A549 (cell line): ENCODE results near the gene SS18L1. TPM values are rescaled to one million over a fixed set of nuclear protein-coding genes. Genes with fewer than 3 reads are reported as not detected.

Experiments used
- ATAC-seq, 2 experiments: fragments of 200-7000 bp in 1 of 2; fragments of >200 bp in 1 of 2; cut with Nextera tagmentation in 1 of 2; cut with Tn5 transposase in 1 of 2; 3 replicates each; pipeline versions ENCODE4 v1.8.0 to v1.9.1; 2018 to 2020; ENCODE audit warnings: mild to moderate bottlenecking in 1 of 2, moderate library complexity in 1 of 2
- CTCF ChIA-PET: fragments of 300-600 bp; sonication (Branson Sonifier 250); formaldehyde crosslinking; extraction: SDS; loops from one replicate; lab custom pipeline; 2021; ENCODE audit warnings: antibody characterized with exemption, inconsistent platforms; lab: Yijun Ruan, JAX
- POLR2A ChIA-PET: fragments of 350-600 bp; formaldehyde crosslinking; extraction: SDS; loops from one replicate; lab custom pipeline; 2021; ENCODE audit warnings: antibody characterized with exemption, inconsistent platforms; lab: Yijun Ruan, JAX
- DNase-seq, 2 experiments: peaks; one replicate each; pipeline versions ENCODE4 v3.0.0 to v3.0.0-alpha.2; 2011 to 2016; ENCODE audit warnings: low read depth in 1 of 2, low spot score in 1 of 2
- FAIRE-seq: peaks from 2 replicates; lab custom pipeline; 2011; peaks lifted over from hg19 to GRCh38; lab: Jason Lieb, UNC
- H3K27ac ChIP-seq, 2 experiments: fragments of >200 bp; sonication (Bioruptor Twin); formaldehyde crosslinking; 3 replicates each; pipeline ENCODE4 v1.5.1; 2016 to 2017
- H3K4me1 ChIP-seq: fragments of >200 bp; sonication (Bioruptor Twin); formaldehyde crosslinking; 3 replicates; pipeline ENCODE4 v1.6.1; 2016
- H3K4me2 ChIP-seq: fragments of >200 bp; sonication (Bioruptor Twin); formaldehyde crosslinking; 3 replicates; pipeline ENCODE4 v1.6.1; 2016
- H3K4me3 ChIP-seq: fragments of >200 bp; sonication (Bioruptor Twin); formaldehyde crosslinking; 3 replicates; pipeline ENCODE4 v1.5.1; 2016
- H3K9me3 ChIP-seq: fragments of >200 bp; sonication (Bioruptor Twin); formaldehyde crosslinking; 3 replicates; pipeline ENCODE4 v1.6.1; 2016
- CBX8 ChIP-seq: fragments of 200-600 bp; sonication (generic); IDR thresholded peaks from 2 replicates; pipeline ENCODE4 v1.6.1; 2016
- CHD2 ChIP-seq: fragments of 150-350 bp; IDR thresholded peaks from 2 replicates; pipeline ENCODE4 v1.6.1; 2014; ENCODE audit warnings: low read length; ENCODE audit not compliant: partially characterized antibody
- EHF ChIP-seq: fragments of 250-450 bp; sonication (Bioruptor Pico); IDR thresholded peaks from 2 replicates; pipeline ENCODE4 v1.5.0; 2020; ENCODE audit warnings: mild to moderate bottlenecking
- ESRRA ChIP-seq: fragments of 150-350 bp; IDR thresholded peaks from 2 replicates; pipeline ENCODE4 v1.6.1; 2014; ENCODE audit warnings: mild to moderate bottlenecking, low read length, borderline replicate concordance
- FOSB ChIP-seq: fragments of 250-450 bp; sonication (Bioruptor Pico); IDR thresholded peaks from 2 replicates; pipeline ENCODE4 v1.5.0; 2020; ENCODE audit warnings: mild to moderate bottlenecking, moderate library complexity
- HEYL ChIP-seq: fragments of 250-450 bp; sonication (Bioruptor Pico); IDR thresholded peaks from 2 replicates; pipeline ENCODE4 v1.8.0; 2021; ENCODE audit warnings: mild to moderate bottlenecking, moderate library complexity
- HOXB13 ChIP-seq: fragments of 250-450 bp; sonication (Bioruptor Pico); IDR thresholded peaks from 2 replicates; pipeline ENCODE4 v1.5.0; 2020; ENCODE audit warnings: low read depth, mild to moderate bottlenecking, moderate library complexity
- POLR2AphosphoS2 ChIP-seq: conservative IDR thresholded peaks from 2 replicates; pipeline ENCODE4 v1.6.1; 2012; ENCODE audit warnings: low read length, improper control_type of control experiment, inconsistent platforms
- RARB ChIP-seq: fragments of 250-450 bp; sonication (Bioruptor Pico); IDR thresholded peaks from 2 replicates; pipeline ENCODE4 v1.8.0; 2021; ENCODE audit warnings: mild to moderate bottlenecking, moderate library complexity
- RFX5 ChIP-seq: fragments of 450-650 bp; IDR thresholded peaks from 2 replicates; pipeline ENCODE4 v1.7.1; 2014; ENCODE audit warnings: antibody characterized with exemption, mild to moderate bottlenecking, moderate library complexity
- SREBF2 ChIP-seq: fragments of 450-650 bp; IDR thresholded peaks from 2 replicates; pipeline ENCODE4 v1.6.1; 2014; ENCODE audit warnings: mild to moderate bottlenecking, moderate library complexity
- ZSCAN20 ChIP-seq: fragments of 250-450 bp; sonication (Bioruptor Pico); IDR thresholded peaks from 2 replicates; pipeline ENCODE4 v1.8.0; 2022; ENCODE audit warnings: mild to moderate bottlenecking, moderate library complexity
- WGBS: methylation state at CpG from one replicate; pipeline ENCODE4 v1.1.6; 2017; ENCODE audit errors: missing lambda C conversion rate; 5-methylcytosine and 5-hydroxymethylcytosine counted together
- polyA plus RNA-seq, 4 experiments: library from polyadenylated mRNA; depleted of rRNA in 3 of 4; stranded (reverse); fragments of >200 nt; fragmentation: RNase III in 1 of 4; extraction: RNeasy Plus Mini Kit Qiagen cat#74134 plus additional on column Dnase treatment in 1 of 4; gene quantifications; 2 replicates in 3 of 4; 3 replicates in 1 of 4; pipeline ENCODE4 v1.2.3, GENCODE V29; 2011 to 2017
- TF ChIP-seq, protein P1 (sequence below): fragments of 450-650 bp; IDR thresholded peaks from 2 replicates; pipeline ENCODE4 v1.6.1; 2014; ENCODE audit warnings: antibody characterized with exemption
- TF ChIP-seq, protein P2 (sequence below): IDR thresholded peaks from 2 replicates; pipeline ENCODE4 v1.6.1; 2012; ENCODE audit warnings: low read depth, borderline replicate concordance

Gene SS18L1
- polyA plus RNA-seq, 2 of the 4 experiments (the other 2 are of a cell fraction) = 7.4 to 13.1 TPM

- peaks cover 13% of the 10 kb centered on the region; the same call in 2 of the 3 replicates for H3K4me1 ChIP-seq
- ATAC-seq (no peak), FAIRE-seq (no peak), DNase-seq (no peak)
- no peak overlapping the region for H3K27ac ChIP-seq
- no peak overlapping the region for H3K4me3 ChIP-seq
- H3K4me2 ChIP-seq = no peak overlapping the region
- ChIA-PET CTCF (interaction anchor here (0.8 to 1.6 kb wide), 4 partner anchors 10 to 186 kb away, joined by 3 to 5 read pairs (median 3); no protein-coding TSS in a partner anchor), POLR2A (no interaction called here)
- H3K9me3 ChIP-seq = no peaks in the 10 kb centered on the region
- TF ChIP-seq, protein P1, sequence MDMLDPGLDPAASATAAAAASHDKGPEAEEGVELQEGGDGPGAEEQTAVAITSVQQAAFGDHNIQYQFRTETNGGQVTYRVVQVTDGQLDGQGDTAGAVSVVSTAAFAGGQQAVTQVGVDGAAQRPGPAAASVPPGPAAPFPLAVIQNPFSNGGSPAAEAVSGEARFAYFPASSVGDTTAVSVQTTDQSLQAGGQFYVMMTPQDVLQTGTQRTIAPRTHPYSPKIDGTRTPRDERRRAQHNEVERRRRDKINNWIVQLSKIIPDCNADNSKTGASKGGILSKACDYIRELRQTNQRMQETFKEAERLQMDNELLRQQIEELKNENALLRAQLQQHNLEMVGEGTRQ = no peak
- TF ChIP-seq CBX8 (no peak), FOSB (CRISPR knock-in tag) (no peak), RFX5 (no peak)
- 15% methylated on average over 20 of the region's 21 CpGs for WGBS
Observed at GRCh38 chr20:62224113-62224855, 80.7 kb downstream of the SS18L1 start.

GRCh38 chr20:62225026-62225425 lies 81.5 kb downstream of the SS18L1 start:
- H3K4me3 ChIP-seq = no peak overlapping the region
- H3K9me3 ChIP-seq = no peaks in the 10 kb centered on the region
- TF ChIP-seq EHF (CRISPR knock-in tag) (no peak), POLR2AphosphoS2 (no peak), CHD2 (no peak), CBX8 (no peak), RARB (CRISPR knock-in tag) (no peak), ZSCAN20 (CRISPR knock-in tag) (no peak), HOXB13 (CRISPR knock-in tag) (no peak)
- no peak overlapping the region for H3K27ac ChIP-seq
- no peak for ATAC-seq
- H3K4me1 ChIP-seq = peaks cover 7% of the 10 kb centered on the region; the same call in 1 of the 3 replicates
- ChIA-PET POLR2A (interaction anchor here (0.6 kb wide), 1 partner anchor 155 kb away, joined by 6 read pairs; no protein-coding TSS in a partner anchor), CTCF (interaction anchor here (0.6 to 1.6 kb wide), 4 partner anchors 9 to 214 kb away, joined by 3 to 5 read pairs (median 3); no protein-coding TSS in a partner anchor)
- FAIRE-seq = no peak
- 41% methylated on average over 13 of the region's 13 CpGs for WGBS
- DNase-seq = no peak
- no peak overlapping the region for H3K4me2 ChIP-seq

DNA sequence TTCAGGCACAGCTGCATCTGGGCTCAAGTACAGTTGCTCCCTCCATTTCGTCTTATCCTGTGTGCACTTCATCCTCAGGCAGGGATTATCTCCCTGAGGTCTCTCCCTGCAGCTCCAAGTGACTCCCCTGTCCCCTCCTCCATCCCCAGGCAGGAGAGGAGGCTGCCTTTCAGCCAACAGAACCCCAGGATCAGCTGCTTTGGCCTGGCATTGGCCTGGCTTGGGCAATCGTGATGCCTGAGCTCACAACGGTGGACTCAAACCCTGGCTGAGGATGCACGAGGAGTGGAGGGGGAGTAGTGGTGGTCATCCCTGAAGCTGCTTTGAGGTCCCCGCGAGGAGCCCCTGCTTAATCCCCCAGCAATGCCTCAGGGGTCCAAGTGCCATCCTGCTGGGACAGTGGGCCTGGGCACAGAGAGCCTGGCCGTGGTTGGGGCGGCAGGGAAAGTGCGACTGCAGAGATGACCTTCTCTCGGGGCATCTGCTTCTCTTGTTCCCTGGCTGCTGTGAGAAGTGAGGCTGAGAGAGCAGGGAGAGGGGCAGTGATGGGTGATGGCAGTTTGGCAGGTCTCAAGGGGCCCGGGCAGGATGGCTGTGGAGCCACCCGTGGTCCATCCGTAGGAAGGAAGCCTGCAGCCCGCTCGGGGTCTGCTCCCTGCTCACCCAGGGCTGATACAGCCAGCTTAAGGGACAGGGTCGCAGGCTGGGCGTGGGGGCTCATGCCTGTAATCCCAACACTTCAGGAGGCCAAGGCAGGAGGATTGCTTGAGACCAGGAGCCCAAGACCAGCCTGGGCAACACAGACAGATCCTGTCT lies 82.5 kb downstream of the SS18L1 start:
- ChIA-PET POLR2A (interaction anchor here (0.6 kb wide), 1 partner anchor 154 kb away, joined by 6 read pairs; no protein-coding TSS in a partner anchor), CTCF (interaction anchor here (0.6 to 2.1 kb wide), 6 partner anchors 8 to 215 kb away, joined by 3 to 6 read pairs (median 3); no protein-coding TSS in a partner anchor)
- WGBS = 34% methylated on average over 16 of the region's 17 CpGs
- FAIRE-seq (no peak), DNase-seq (no peak), ATAC-seq (no peak)
- Histone ChIP-seq H3K9me3 (no peaks in the 10 kb centered on the region), H3K27ac (no peak overlapping the region), H3K4me1 (no peaks in the 10 kb centered on the region), H3K4me3 (no peak overlapping the region), H3K4me2 (no peak overlapping the region)
- TF ChIP-seq ESRRA = no peak
- no peak for TF ChIP-seq HEYL
- TF ChIP-seq, protein P2, sequence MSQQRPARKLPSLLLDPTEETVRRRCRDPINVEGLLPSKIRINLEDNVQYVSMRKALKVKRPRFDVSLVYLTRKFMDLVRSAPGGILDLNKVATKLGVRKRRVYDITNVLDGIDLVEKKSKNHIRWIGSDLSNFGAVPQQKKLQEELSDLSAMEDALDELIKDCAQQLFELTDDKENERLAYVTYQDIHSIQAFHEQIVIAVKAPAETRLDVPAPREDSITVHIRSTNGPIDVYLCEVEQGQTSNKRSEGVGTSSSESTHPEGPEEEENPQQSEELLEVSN = no peak
- no peak for TF ChIP-seq SREBF2
- TF ChIP-seq, all 56 proteins: peak for 0
